Uterus (tissue), 2 donors: ENCODE measurements around the gene ST6GALNAC2.

Experiments used
- CTCF ChIP-seq, 4 experiments: fragments of 200-600 bp in 2 of 4; fragments of 450-650 bp in 2 of 4; sonication (generic) in 2 of 4; IDR thresholded peaks; one replicate each; pipeline ENCODE4 v1.5.1; 2016 to 2019; ENCODE audit warnings: antibody characterized with exemption in 4 of 4, mild to moderate bottlenecking in 2 of 4, moderate library complexity in 1 of 4
- POLR2A ChIP-seq, 2 donors: fragments of 450-650 bp; IDR thresholded peaks; one replicate each; pipeline ENCODE4 v1.6.1; 2016; ENCODE audit warnings: antibody characterized with exemption in 2 of 2, mild to moderate bottlenecking in 1 of 2, moderate library complexity in 1 of 2

DNA sequence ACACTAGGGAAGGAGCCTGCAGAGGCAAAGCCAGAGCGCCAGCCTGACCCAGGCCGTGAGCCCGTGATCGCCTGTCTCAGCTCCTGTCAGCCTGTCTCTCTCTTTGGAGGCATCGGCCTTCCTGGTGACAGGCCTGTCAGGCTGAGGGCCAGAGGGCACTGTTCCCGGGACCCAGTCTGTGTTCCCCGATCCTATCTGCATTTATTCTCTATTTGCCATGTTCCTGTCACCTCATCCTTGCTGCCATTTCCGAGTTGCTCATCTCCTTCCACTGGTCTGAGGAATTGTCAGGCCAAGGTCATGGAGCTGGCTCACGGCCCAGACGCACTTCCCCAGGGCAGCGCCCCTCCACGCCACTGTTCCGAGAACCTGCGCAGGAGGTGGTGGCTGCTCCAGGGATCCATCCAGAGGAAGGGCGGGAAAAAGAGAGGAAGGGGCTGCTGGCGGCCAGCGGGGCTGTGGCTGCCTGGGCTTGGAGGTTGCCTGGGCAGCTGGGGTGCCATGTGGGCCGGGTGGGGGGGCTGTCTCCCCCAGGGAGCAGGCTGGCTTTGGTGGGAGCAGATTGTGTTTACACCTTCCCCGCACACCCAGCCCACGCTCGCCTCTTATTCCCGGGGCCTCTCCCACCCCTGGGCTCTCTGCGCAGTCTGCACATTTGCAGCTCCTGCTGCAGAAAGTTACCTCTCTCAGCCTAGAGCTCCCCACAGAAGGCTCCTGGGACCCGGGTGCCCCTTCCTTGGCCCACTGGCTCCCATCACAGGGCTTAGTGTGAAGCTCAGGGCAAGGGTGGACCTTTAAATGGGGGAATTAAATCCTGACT is 40.9 kb downstream of the ST6GALNAC2 start:
- TF ChIP-seq CTCF (IDR thresholded peaks at IDR 0.05) (no peak), POLR2A (IDR thresholded peaks at IDR 0.05) (no peak)
